ENCODE data around the gene SPOCK3. TPM values are rescaled to one million over a fixed set of nuclear protein-coding genes. Genes with fewer than 3 reads are reported as not detected.
"Not testable (repeated sequence)": the region's sequence is repeated elsewhere in the genome, so short reads cannot be mapped to it uniquely, and the experiment has no call there.

SPOCK3 gene
- total RNA-seq: 10 to 100 TPM; 21.1 to 22.5 TPM
- polyA plus RNA-seq (2013, experiment 1 of 2): 3.0 TPM
- 2.9 TPM for polyA plus RNA-seq (2013, experiment 2 of 2)
- long read RNA-seq, experiment 1, partial matches to known transcripts: 4 of 9 reads
- long read RNA-seq, experiment 1, other reads (novel, unspliced or antisense): 2 of 9 reads
- long read RNA-seq, experiment 2, transcript SPOCK3-207 (11 exons, 2,900 nt): major isoform, 22 of 49 reads
- long read RNA-seq, experiment 2, transcript SPOCK3-202 (11 exons, 2,936 nt): minor isoform, 19 of 49 reads
- long read RNA-seq, experiment 2, partial matches to known transcripts: 4 of 49 reads
- long read RNA-seq, experiment 2, other reads (novel, unspliced or antisense): 1 of 49 reads
- long read RNA-seq, experiment 3, transcript SPOCK3-202 (11 exons, 2,936 nt): minor isoform, 57 of 182 reads
- long read RNA-seq, experiment 3, transcript SPOCK3-207 (11 exons, 2,900 nt): major isoform, 84 of 182 reads
- long read RNA-seq, experiment 3, transcript SPOCK3-217 (10 exons, 1,768 nt): minor isoform, 17 of 182 reads
- long read RNA-seq, experiment 3, partial matches to known transcripts: 14 of 182 reads
- long read RNA-seq, experiment 3, other reads (novel, unspliced or antisense): 8 of 182 reads
- long read RNA-seq, experiment 4, transcript SPOCK3-217 (10 exons, 1,768 nt): major isoform, 8 of 27 reads
- long read RNA-seq, experiment 4, partial matches to known transcripts: 11 of 27 reads
- long read RNA-seq, experiment 4, other reads (novel, unspliced or antisense): 3 of 27 reads

DNA sequence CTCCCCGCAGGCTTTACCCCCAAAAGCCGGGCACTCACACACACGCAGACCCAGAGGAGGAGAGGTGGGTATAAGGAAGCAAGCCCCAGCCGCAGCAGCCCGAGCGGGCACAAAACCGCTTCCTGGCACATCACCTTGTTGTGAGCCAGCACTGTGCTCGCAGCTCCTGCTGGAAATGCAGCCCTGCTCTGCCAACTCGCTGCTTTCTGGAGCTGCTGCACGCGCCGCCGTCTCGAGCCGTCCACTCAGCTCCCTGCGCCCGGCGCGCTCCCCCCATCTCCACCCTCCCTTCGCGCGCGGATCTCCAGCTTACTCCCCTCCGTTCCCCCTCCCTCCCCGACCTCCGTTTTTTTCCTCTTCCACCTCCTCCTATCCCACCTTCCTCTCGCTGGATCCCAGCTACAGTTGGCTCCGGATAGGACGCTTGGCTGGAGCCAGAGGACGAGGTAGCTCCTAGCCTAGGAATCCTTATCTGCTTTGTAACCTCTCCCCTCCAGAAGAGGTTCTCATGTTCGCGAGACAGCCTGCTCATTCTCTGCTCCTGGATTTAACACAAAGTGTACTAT, at the start of gene SPOCK3:
Gene SPOCK3, minus strand, starts transcription at position 179 of the 566 bp plus-strand sequence.
- Histone ChIP-seq H3K27me3 (ENCODE audit: control insufficient read depth, insufficient read depth, low read length, poor library complexity, severe bottlenecking) (peaks cover 28% of the 10 kb centered on the region), H3K4me3 (ENCODE audit: low read length) (peak within 1 kb of the TSS; percentile 86), H3K9me3 (ENCODE audit: control insufficient read depth, low read length) (no peaks in the 10 kb centered on the region), H3K36me3 (ENCODE audit: control insufficient read depth, insufficient read depth, low read length) (no peaks in the 10 kb centered on the region), H3K27ac (ENCODE audit: low read depth, low read length) (no peak within 1 kb of the TSS), H3K4me1 (ENCODE audit: control insufficient read depth, insufficient read depth, low read length) (peaks cover 14% of the 10 kb centered on the region), H3K9ac (ENCODE audit: extremely low read depth, low read length, poor library complexity, severe bottlenecking) (peak within 1 kb of the TSS; percentile 6)
- WGBS, 2 experiments (ENCODE audit: insufficient coverage in 1 of 2, insufficient read length in 1 of 2): 0% methylated on average over 11 to 32 of the region's 32 CpGs
- H3K9me3 Mint-ChIP-seq: no peaks in the 10 kb centered on the region
- peak; percentile 87 for DNase-seq
- H3K4me3 Mint-ChIP-seq: peak within 1 kb of the TSS; percentile 86
- TF ChIP-seq, protein P1, sequence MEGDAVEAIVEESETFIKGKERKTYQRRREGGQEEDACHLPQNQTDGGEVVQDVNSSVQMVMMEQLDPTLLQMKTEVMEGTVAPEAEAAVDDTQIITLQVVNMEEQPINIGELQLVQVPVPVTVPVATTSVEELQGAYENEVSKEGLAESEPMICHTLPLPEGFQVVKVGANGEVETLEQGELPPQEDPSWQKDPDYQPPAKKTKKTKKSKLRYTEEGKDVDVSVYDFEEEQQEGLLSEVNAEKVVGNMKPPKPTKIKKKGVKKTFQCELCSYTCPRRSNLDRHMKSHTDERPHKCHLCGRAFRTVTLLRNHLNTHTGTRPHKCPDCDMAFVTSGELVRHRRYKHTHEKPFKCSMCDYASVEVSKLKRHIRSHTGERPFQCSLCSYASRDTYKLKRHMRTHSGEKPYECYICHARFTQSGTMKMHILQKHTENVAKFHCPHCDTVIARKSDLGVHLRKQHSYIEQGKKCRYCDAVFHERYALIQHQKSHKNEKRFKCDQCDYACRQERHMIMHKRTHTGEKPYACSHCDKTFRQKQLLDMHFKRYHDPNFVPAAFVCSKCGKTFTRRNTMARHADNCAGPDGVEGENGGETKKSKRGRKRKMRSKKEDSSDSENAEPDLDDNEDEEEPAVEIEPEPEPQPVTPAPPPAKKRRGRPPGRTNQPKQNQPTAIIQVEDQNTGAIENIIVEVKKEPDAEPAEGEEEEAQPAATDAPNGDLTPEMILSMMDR (conservative IDR thresholded peaks at IDR 0.05): no peak
- H3K4me1 Mint-ChIP-seq: peaks cover 34% of the 10 kb centered on the region
- H3K27ac Mint-ChIP-seq: peak within 1 kb of the TSS; percentile 59
- H3K27me3 Mint-ChIP-seq (ENCODE audit: insufficient read depth): peaks cover 27% of the 10 kb centered on the region
- H3K36me3 Mint-ChIP-seq (ENCODE audit: low read depth): no peaks in the 10 kb centered on the region

DNA sequence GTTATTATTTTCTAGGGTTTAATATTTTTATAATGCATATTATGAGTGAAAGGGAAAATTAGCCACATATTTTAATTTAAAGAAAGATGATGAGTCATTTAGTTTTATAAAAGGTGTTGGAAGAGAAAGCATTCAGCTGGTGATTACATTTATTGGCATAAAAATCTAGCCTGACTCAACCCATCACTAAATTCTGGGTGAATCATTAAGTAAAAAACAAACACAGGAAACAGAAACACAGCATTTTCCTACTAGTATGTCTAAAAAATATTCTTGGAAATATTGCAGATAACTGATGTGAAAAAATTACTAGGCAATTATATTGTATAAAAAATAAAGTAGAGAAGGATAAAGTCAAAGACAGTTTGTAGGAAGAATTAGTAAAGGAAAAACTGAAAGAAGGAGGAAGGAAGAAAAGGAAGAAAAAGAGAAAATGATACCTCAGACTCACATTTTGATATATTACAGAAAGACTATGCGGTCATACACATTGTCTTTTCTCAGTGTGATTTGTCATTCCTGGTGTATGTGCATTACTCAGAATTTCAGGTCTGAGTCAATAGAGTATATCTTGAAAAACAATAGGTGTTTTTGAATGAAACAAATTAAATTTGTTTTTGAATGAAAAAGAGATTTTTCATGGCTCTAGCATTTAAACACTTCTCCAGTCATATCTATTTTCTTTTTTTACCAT, 48.0 kb upstream of the SPOCK3 start:
- no peaks in the 10 kb centered on the region for H3K27me3 ChIP-seq (ENCODE audit: control insufficient read depth, insufficient read depth, low read length, poor library complexity, severe bottlenecking)
- Mint-ChIP-seq H3K4me1 (no peaks in the 10 kb centered on the region), H3K27ac (no peak overlapping the region), H3K9me3 (peaks cover 43% of the 10 kb centered on the region), H3K27me3 (ENCODE audit: insufficient read depth) (peaks cover 1% of the 10 kb centered on the region), H3K4me3 (peak overlapping the region; percentile 60), H3K36me3 (ENCODE audit: low read depth) (no peaks in the 10 kb centered on the region)
- TF ChIP-seq, protein P1 (conservative IDR thresholded peaks at IDR 0.05): no peak
- H3K4me1 ChIP-seq (ENCODE audit: control insufficient read depth, insufficient read depth, low read length): no peaks in the 10 kb centered on the region
- H3K36me3 ChIP-seq (ENCODE audit: control insufficient read depth, insufficient read depth, low read length): no peaks in the 10 kb centered on the region
- H3K4me3 ChIP-seq (ENCODE audit: low read length): no peak overlapping the region
- no peak for DNase-seq
- WGBS, 2 experiments (ENCODE audit: insufficient coverage in 1 of 2, insufficient read length in 1 of 2): 89 to 100% methylated on average over 1 of the region's 1 CpG
- H3K9me3 ChIP-seq (ENCODE audit: control insufficient read depth, low read length): peaks cover 5% of the 10 kb centered on the region
- no peak overlapping the region for H3K27ac ChIP-seq (ENCODE audit: low read depth, low read length)
- no peak overlapping the region for H3K9ac ChIP-seq (ENCODE audit: extremely low read depth, low read length, poor library complexity, severe bottlenecking)

DNA sequence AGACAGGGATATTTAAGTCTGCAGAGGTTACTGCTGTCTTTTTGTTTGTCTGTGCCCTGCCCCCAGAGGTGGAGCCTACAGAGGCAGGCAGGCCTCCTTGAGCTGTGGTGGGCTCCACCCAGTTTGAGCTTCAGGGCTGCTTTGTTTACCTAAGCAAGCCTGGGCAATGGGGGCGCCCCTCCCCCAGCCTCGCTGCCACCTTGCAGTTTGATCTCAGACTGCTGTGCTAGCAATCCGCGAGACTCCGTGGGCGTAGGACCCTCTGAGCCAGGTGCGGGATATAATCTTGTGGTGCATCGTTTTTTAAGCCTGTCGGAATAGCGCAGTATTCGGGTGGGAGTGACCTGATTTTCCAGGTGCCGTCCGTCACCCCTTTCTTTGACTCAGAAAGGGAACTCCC, 47.3 kb upstream of the SPOCK3 start:
- not testable (repeated sequence) for H3K27me3 Mint-ChIP-seq (ENCODE audit: insufficient read depth); H3K36me3 ChIP-seq (ENCODE audit: control insufficient read depth, insufficient read depth, low read length); H3K27ac ChIP-seq (ENCODE audit: low read depth, low read length); H3K27me3 ChIP-seq (ENCODE audit: control insufficient read depth, insufficient read depth, low read length, poor library complexity, severe bottlenecking); H3K9me3 ChIP-seq (ENCODE audit: control insufficient read depth, low read length); H3K4me1 Mint-ChIP-seq; H3K4me1 ChIP-seq (ENCODE audit: control insufficient read depth, insufficient read depth, low read length); H3K36me3 Mint-ChIP-seq (ENCODE audit: low read depth); H3K4me3 ChIP-seq (ENCODE audit: low read length); H3K9ac ChIP-seq (ENCODE audit: extremely low read depth, low read length, poor library complexity, severe bottlenecking)
- Mint-ChIP-seq H3K27ac (peak overlapping the region; percentile 82), H3K4me3 (peak overlapping the region; percentile 60), H3K9me3 (peaks cover 40% of the 10 kb centered on the region)
- peak; percentile 57 for DNase-seq
- 86 to 89% methylated on average over 11 to 13 of the region's 13 CpGs for WGBS, 2 experiments (ENCODE audit: insufficient coverage in 1 of 2, insufficient read length in 1 of 2)
